ENCODE measurements around the gene MYLK. TPM values are rescaled to one million over a fixed set of nuclear protein-coding genes. Genes with fewer than 3 reads are reported as not detected.

Gene MYLK
- total RNA-seq, 2 donors from 2014 or later = 4.7 to 6.6 TPM

DNA sequence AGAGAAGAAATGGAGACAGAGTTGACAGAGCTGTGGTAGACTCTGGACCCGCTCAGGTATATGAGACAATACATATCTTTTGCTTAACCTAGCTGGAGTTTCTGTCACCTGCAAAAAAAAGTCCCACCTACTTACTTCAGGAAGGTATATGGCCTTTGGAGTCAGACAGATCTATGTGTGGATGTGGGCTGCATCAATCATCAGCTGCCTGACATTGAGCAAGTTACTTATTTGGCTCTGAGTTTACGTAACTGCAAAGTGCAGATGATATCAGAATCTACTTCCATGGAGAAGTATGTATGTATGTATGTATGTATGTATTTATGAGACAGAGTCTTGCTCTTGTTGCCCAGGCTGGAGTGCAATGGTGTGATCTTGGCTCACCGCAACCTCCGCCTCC, 124.3 kb downstream of the MYLK start:
- Mint-ChIP-seq H3K4me3 (no peak overlapping the region), H3K4me1 (peaks cover 23% of the 10 kb centered on the region), H3K27ac (no peak overlapping the region), H3K27me3 (ENCODE audit: insufficient read depth) (no peaks in the 10 kb centered on the region), H3K36me3 (ENCODE audit: low read depth) (no peaks in the 10 kb centered on the region), H3K9me3 (no peaks in the 10 kb centered on the region)
- Histone ChIP-seq H3K9me3 (ENCODE audit: control insufficient read depth, low read length) (no peaks in the 10 kb centered on the region), H3K36me3 (ENCODE audit: control insufficient read depth, insufficient read depth, low read length) (no peaks in the 10 kb centered on the region), H3K27ac (ENCODE audit: low read depth, low read length) (no peak overlapping the region), H3K4me3 (ENCODE audit: low read length) (no peak overlapping the region), H3K9ac (ENCODE audit: extremely low read depth, low read length, poor library complexity, severe bottlenecking) (no peak overlapping the region), H3K4me1 (ENCODE audit: control insufficient read depth, insufficient read depth, low read length) (peaks cover 8% of the 10 kb centered on the region), H3K27me3 (ENCODE audit: control insufficient read depth, insufficient read depth, low read length, poor library complexity, severe bottlenecking) (no peaks in the 10 kb centered on the region)
- TF ChIP-seq, protein P1, sequence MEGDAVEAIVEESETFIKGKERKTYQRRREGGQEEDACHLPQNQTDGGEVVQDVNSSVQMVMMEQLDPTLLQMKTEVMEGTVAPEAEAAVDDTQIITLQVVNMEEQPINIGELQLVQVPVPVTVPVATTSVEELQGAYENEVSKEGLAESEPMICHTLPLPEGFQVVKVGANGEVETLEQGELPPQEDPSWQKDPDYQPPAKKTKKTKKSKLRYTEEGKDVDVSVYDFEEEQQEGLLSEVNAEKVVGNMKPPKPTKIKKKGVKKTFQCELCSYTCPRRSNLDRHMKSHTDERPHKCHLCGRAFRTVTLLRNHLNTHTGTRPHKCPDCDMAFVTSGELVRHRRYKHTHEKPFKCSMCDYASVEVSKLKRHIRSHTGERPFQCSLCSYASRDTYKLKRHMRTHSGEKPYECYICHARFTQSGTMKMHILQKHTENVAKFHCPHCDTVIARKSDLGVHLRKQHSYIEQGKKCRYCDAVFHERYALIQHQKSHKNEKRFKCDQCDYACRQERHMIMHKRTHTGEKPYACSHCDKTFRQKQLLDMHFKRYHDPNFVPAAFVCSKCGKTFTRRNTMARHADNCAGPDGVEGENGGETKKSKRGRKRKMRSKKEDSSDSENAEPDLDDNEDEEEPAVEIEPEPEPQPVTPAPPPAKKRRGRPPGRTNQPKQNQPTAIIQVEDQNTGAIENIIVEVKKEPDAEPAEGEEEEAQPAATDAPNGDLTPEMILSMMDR (conservative IDR thresholded peaks at IDR 0.05) = no peak
- 96 to 99% methylated on average over 3 to 4 of the region's 4 CpGs for WGBS, 2 experiments (ENCODE audit: insufficient coverage in 1 of 2, insufficient read length in 1 of 2)
- no peak for DNase-seq

DNA sequence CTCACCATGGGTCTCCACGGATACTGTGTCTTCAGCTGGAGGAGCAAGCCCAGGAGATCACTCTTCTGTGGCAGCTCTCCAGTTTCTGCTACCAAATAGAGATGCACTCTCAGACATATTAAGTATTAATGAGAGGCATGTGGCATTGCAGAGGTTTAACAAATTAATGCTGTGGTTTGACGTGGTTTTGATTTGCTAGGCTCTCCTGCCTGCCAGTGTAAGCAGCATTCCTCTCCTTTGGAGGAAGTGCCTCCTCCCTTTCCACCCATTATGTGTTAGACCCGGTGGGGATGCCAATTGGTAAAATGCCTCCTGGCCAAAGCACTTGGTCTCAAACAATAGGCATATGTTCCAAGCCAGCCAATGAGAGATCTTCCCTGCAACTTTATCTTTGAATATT, 124.8 kb downstream of the MYLK start:
- DNase-seq = no peak
- no peaks in the 10 kb centered on the region for H3K9me3 ChIP-seq (ENCODE audit: control insufficient read depth, low read length)
- H3K27ac ChIP-seq (ENCODE audit: low read depth, low read length) = no peak overlapping the region
- H3K4me3 ChIP-seq (ENCODE audit: low read length) = no peak overlapping the region
- 90 to 93% methylated on average over 3 of the region's 3 CpGs for WGBS, 2 experiments (ENCODE audit: insufficient coverage in 1 of 2, insufficient read length in 1 of 2)
- no peaks in the 10 kb centered on the region for H3K27me3 Mint-ChIP-seq (ENCODE audit: insufficient read depth)
- peaks cover 8% of the 10 kb centered on the region for H3K4me1 ChIP-seq (ENCODE audit: control insufficient read depth, insufficient read depth, low read length)
- H3K36me3 Mint-ChIP-seq (ENCODE audit: low read depth) = no peaks in the 10 kb centered on the region
- H3K36me3 ChIP-seq (ENCODE audit: control insufficient read depth, insufficient read depth, low read length) = no peaks in the 10 kb centered on the region
- H3K27me3 ChIP-seq (ENCODE audit: control insufficient read depth, insufficient read depth, low read length, poor library complexity, severe bottlenecking) = no peaks in the 10 kb centered on the region
- peaks cover 28% of the 10 kb centered on the region for H3K4me1 Mint-ChIP-seq
- H3K9me3 Mint-ChIP-seq = no peaks in the 10 kb centered on the region
- H3K27ac Mint-ChIP-seq = no peak overlapping the region
- TF ChIP-seq, protein P1 (conservative IDR thresholded peaks at IDR 0.05) = no peak
- H3K9ac ChIP-seq (ENCODE audit: extremely low read depth, low read length, poor library complexity, severe bottlenecking) = no peak overlapping the region
- H3K4me3 Mint-ChIP-seq = no peak overlapping the region

GRCh38 chr3:123758081-123758564, 126.0 kb downstream of the MYLK start:
- Mint-ChIP-seq H3K4me3 (no peak overlapping the region), H3K27ac (no peak overlapping the region), H3K4me1 (peaks cover 31% of the 10 kb centered on the region), H3K27me3 (ENCODE audit: insufficient read depth) (no peaks in the 10 kb centered on the region), H3K36me3 (ENCODE audit: low read depth) (no peaks in the 10 kb centered on the region), H3K9me3 (no peaks in the 10 kb centered on the region)
- 41 to 86% methylated on average over 1 to 2 of the region's 2 CpGs for WGBS, 2 experiments (ENCODE audit: insufficient coverage in 1 of 2, insufficient read length in 1 of 2)
- DNase-seq = no peak
- Histone ChIP-seq H3K36me3 (ENCODE audit: control insufficient read depth, insufficient read depth, low read length) (no peaks in the 10 kb centered on the region), H3K9ac (ENCODE audit: extremely low read depth, low read length, poor library complexity, severe bottlenecking) (no peak overlapping the region), H3K27me3 (ENCODE audit: control insufficient read depth, insufficient read depth, low read length, poor library complexity, severe bottlenecking) (no peaks in the 10 kb centered on the region), H3K4me3 (ENCODE audit: low read length) (no peak overlapping the region), H3K9me3 (ENCODE audit: control insufficient read depth, low read length) (no peaks in the 10 kb centered on the region), H3K4me1 (ENCODE audit: control insufficient read depth, insufficient read depth, low read length) (peaks cover 8% of the 10 kb centered on the region), H3K27ac (ENCODE audit: low read depth, low read length) (no peak overlapping the region)
- TF ChIP-seq, protein P1 (conservative IDR thresholded peaks at IDR 0.05) = no peak

All from endodermal cell (in vitro differentiated cells).